CD4-positive, CD25-positive, alpha-beta regulatory T cell (primary cell): Measurements from ENCODE around the gene ZNF454. TPM values are rescaled to one million over a fixed set of nuclear protein-coding genes. Genes with fewer than 3 reads are reported as not detected.
A peak's percentile ranks its signal among the peaks of the same experiment; 100 is the strongest.

ENCODE experiments used
- ATAC-seq, 2 donors: fragments of 150-1000 bp; cut with Tn5 transposase; one replicate each; pipeline ENCODE4 v1.10.0; 2021; ENCODE audit warnings: low read depth in 2 of 2, moderate number of reproducible peaks in 2 of 2, moderate library complexity in 1 of 2
- DNase-seq, 3 donors: peaks; one replicate each; pipeline versions ENCODE4 v3.0.0 to v3.0.0-alpha.2; 2012 to 2022; ENCODE audit warnings: mixed read lengths in 1 of 3
- H3K27ac ChIP-seq: one replicate; pipeline ENCODE4 v1.7.0; 2013; ENCODE audit warnings: mild to moderate bottlenecking, low read length; ENCODE audit not compliant: insufficient read depth, poor library complexity, severe bottlenecking
- H3K27me3 ChIP-seq: one replicate; pipeline ENCODE4 v1.7.0; 2013; ENCODE audit warnings: low read length; ENCODE audit not compliant: control insufficient read depth, insufficient read depth
- H3K36me3 ChIP-seq: one replicate; pipeline ENCODE4 v1.7.0; 2013; ENCODE audit warnings: mild to moderate bottlenecking, low read length, moderate library complexity; ENCODE audit not compliant: control insufficient read depth, insufficient read depth
- H3K4me1 ChIP-seq: 2 replicates; pipeline ENCODE4 v1.7.0; 2013; ENCODE audit warnings: mild to moderate bottlenecking, low read length; ENCODE audit not compliant: insufficient read depth, control insufficient read depth, poor library complexity, severe bottlenecking
- H3K4me3 ChIP-seq: one replicate; pipeline ENCODE4 v1.7.0; 2013; ENCODE audit warnings: low read depth, mild to moderate bottlenecking, low read length, moderate library complexity
- H3K9me3 ChIP-seq, 2 experiments: 1 replicate in 1 of 2; 2 replicates in 1 of 2; pipeline ENCODE4 v1.7.0; 2013; ENCODE audit warnings: low read length in 2 of 2, mild to moderate bottlenecking in 1 of 2, moderate library complexity in 1 of 2; ENCODE audit not compliant: control insufficient read depth in 2 of 2
- H3K27ac Mint-ChIP-seq, 3 donors: one replicate each; pipeline ENCODE4 v1.8.0; 2020 to 2022; ENCODE audit warnings: mild to moderate bottlenecking in 3 of 3, mixed read lengths in 3 of 3, moderate library complexity in 2 of 3
- H3K27me3 Mint-ChIP-seq: one replicate; pipeline ENCODE4 v1.8.0; 2022; ENCODE audit warnings: mild to moderate bottlenecking, mixed read lengths
- H3K36me3 Mint-ChIP-seq: one replicate; pipeline ENCODE4 v1.8.0; 2020; ENCODE audit warnings: mixed read lengths
- H3K4me1 Mint-ChIP-seq, 4 donors: one replicate each; pipeline ENCODE4 v1.8.0; 2020 to 2022; ENCODE audit warnings: mixed read lengths in 4 of 4, mild to moderate bottlenecking in 1 of 4
- H3K4me3 Mint-ChIP-seq, 4 donors: one replicate each; pipeline ENCODE4 v1.8.0; 2020 to 2022; ENCODE audit warnings: mild to moderate bottlenecking in 4 of 4, mixed read lengths in 4 of 4, moderate library complexity in 3 of 4
- H3K9me3 Mint-ChIP-seq, 7 donors: one replicate each; pipeline ENCODE4 v1.8.0; 2020 to 2022; ENCODE audit warnings: mixed read lengths in 7 of 7, mild to moderate bottlenecking in 3 of 7, moderate library complexity in 2 of 7
- polyA plus RNA-seq, 4 donors: library from polyadenylated mRNA; unstranded; fragments of 300-500 nt; fragmentation: Illumina TruSeq; gene quantifications; one replicate each; pipeline ENCODE4 v1.2.3, GENCODE V29; 2021
- total RNA-seq: library from RNA; stranded (reverse); gene quantifications from one replicate; pipeline ENCODE4 v1.2.3, GENCODE V29; 2022

ZNF454 gene
- total RNA-seq = 0.17 TPM
- polyA plus RNA-seq = not detected

GRCh38 chr5:178940569-178941360, at the start of gene ZNF454:
Gene ZNF454 (plus strand): TSS chr5:178941198. CDS start chr5:178942792, 1,594 bp downstream.
- no peak within 1 kb of the TSS for H3K4me3 Mint-ChIP-seq

GRCh38 chr5:178895615-178896571, 45.1 kb upstream of the ZNF454 start, which contains the start of gene ZFP2:
Gene ZFP2 (plus strand): TSS chr5:178895913. CDS start chr5:178931314, 35,401 bp downstream.
- Histone ChIP-seq H3K4me1 (no peaks in the 10 kb centered on the region), H3K4me3 (no peak within 1 kb of the TSS), H3K36me3 (no peaks in the 10 kb centered on the region), H3K27ac (no peak within 1 kb of the TSS), H3K27me3 (no peaks in the 10 kb centered on the region), H3K9me3 (peaks cover 25 to 37% of the 10 kb centered on the region in 2 experiments)
- ATAC-seq (peak in 1 of 2 donors; percentile 64), DNase-seq (peak in 1 of 3 donors; percentile 15)
- H3K9me3 Mint-ChIP-seq = peaks cover 4 to 40% (median 12%) of the 10 kb centered on the region in 7 donors
- H3K27ac Mint-ChIP-seq = peak within 1 kb of the TSS in 1 of 3 donors; percentile 38
- no peaks in the 10 kb centered on the region for H3K27me3 Mint-ChIP-seq
- H3K4me1 Mint-ChIP-seq = peaks cover 0 to 6% (median 2%) of the 10 kb centered on the region in 4 donors
- H3K36me3 Mint-ChIP-seq = peaks cover 16% of the 10 kb centered on the region
- H3K4me3 Mint-ChIP-seq = peak within 1 kb of the TSS; percentile 43 to 82 (median 63)

More at GRCh38 chr5:178940569-178941360, at the start of gene ZNF454:
- Histone ChIP-seq H3K27me3 (no peaks in the 10 kb centered on the region), H3K27ac (no peak within 1 kb of the TSS), H3K4me3 (no peak within 1 kb of the TSS), H3K4me1 (no peaks in the 10 kb centered on the region), H3K9me3 (peaks cover 48 to 90% of the 10 kb centered on the region in 2 experiments), H3K36me3 (no peaks in the 10 kb centered on the region)
- H3K4me1 Mint-ChIP-seq = no peaks in the 10 kb centered on the region
- peaks cover 18% of the 10 kb centered on the region for H3K36me3 Mint-ChIP-seq
- no peak for DNase-seq
- no peaks in the 10 kb centered on the region for H3K27me3 Mint-ChIP-seq
- no peak for ATAC-seq
- peaks cover 4 to 93% (median 38%) of the 10 kb centered on the region in 7 donors for H3K9me3 Mint-ChIP-seq
- H3K27ac Mint-ChIP-seq = no peak within 1 kb of the TSS

GRCh38 chr5:178899289-178899688, 41.7 kb upstream of the ZNF454 start:
- Mint-ChIP-seq H3K36me3 (peaks cover 30% of the 10 kb centered on the region), H3K9me3 (peaks cover 7 to 40% (median 20%) of the 10 kb centered on the region in 7 donors), H3K27ac (no peak overlapping the region), H3K4me3 (no peak overlapping the region), H3K27me3 (no peaks in the 10 kb centered on the region), H3K4me1 (peaks cover 0 to 6% (median 3%) of the 10 kb centered on the region in 4 donors)
- DNase-seq = no peak
- H3K36me3 ChIP-seq = no peaks in the 10 kb centered on the region
- H3K27ac ChIP-seq = no peak overlapping the region
- H3K9me3 ChIP-seq = peaks cover 21 to 29% of the 10 kb centered on the region in 2 experiments
- H3K27me3 ChIP-seq = no peaks in the 10 kb centered on the region
- H3K4me3 ChIP-seq = no peak overlapping the region
- no peaks in the 10 kb centered on the region for H3K4me1 ChIP-seq
- ATAC-seq = no peak

GRCh38 chr5:178902849-178903248, 38.1 kb upstream of the ZNF454 start:
- no peak overlapping the region for H3K4me3 ChIP-seq
- H3K27ac Mint-ChIP-seq = no peak overlapping the region
- peaks cover 0 to 2% (median 0%) of the 10 kb centered on the region in 4 donors for H3K4me1 Mint-ChIP-seq
- peaks cover 3 to 42% (median 16%) of the 10 kb centered on the region in 7 donors for H3K9me3 Mint-ChIP-seq
- no peak overlapping the region for H3K4me3 Mint-ChIP-seq
- no peaks in the 10 kb centered on the region for H3K36me3 ChIP-seq
- H3K9me3 ChIP-seq = peaks cover 19 to 27% of the 10 kb centered on the region in 2 experiments
- H3K36me3 Mint-ChIP-seq = peaks cover 30% of the 10 kb centered on the region
- no peaks in the 10 kb centered on the region for H3K27me3 ChIP-seq
- no peaks in the 10 kb centered on the region for H3K4me1 ChIP-seq
- DNase-seq (no peak), ATAC-seq (no peak)
- H3K27me3 Mint-ChIP-seq = no peaks in the 10 kb centered on the region
- H3K27ac ChIP-seq = no peak overlapping the region

GRCh38 chr5:178931846-178932760, 8.9 kb upstream of the ZNF454 start:
- Mint-ChIP-seq H3K4me3 (no peak overlapping the region), H3K27ac (no peak overlapping the region), H3K4me1 (peaks cover 0 to 6% (median 0%) of the 10 kb centered on the region in 4 donors), H3K36me3 (peaks cover 18% of the 10 kb centered on the region), H3K9me3 (peaks cover 6 to 95% (median 36%) of the 10 kb centered on the region in 7 donors), H3K27me3 (no peaks in the 10 kb centered on the region)
- Histone ChIP-seq H3K4me1 (no peaks in the 10 kb centered on the region), H3K9me3 (peaks cover 72 to 96% of the 10 kb centered on the region in 2 experiments), H3K27me3 (no peaks in the 10 kb centered on the region), H3K27ac (no peak overlapping the region), H3K36me3 (no peaks in the 10 kb centered on the region), H3K4me3 (no peak overlapping the region)
- no peak for DNase-seq
- ATAC-seq = no peak

- H3K4me3 ChIP-seq = no peak overlapping the region
- Mint-ChIP-seq H3K4me1 (no peaks in the 10 kb centered on the region), H3K27ac (no peak overlapping the region), H3K27me3 (no peaks in the 10 kb centered on the region), H3K4me3 (no peak overlapping the region), H3K9me3 (peaks cover 4 to 92% (median 34%) of the 10 kb centered on the region in 7 donors), H3K36me3 (peaks cover 18% of the 10 kb centered on the region)
- no peaks in the 10 kb centered on the region for H3K36me3 ChIP-seq
- no peaks in the 10 kb centered on the region for H3K4me1 ChIP-seq
- no peak overlapping the region for H3K27ac ChIP-seq
- no peaks in the 10 kb centered on the region for H3K27me3 ChIP-seq
- peaks cover 42 to 84% of the 10 kb centered on the region in 2 experiments for H3K9me3 ChIP-seq
- no peak for ATAC-seq
- DNase-seq = no peak
Observed at GRCh38 chr5:178941361-178941760, 363 bp downstream of the ZNF454 start.
